ENCODE results near the gene ZNF446. TPM values are rescaled to one million over a fixed set of nuclear protein-coding genes. Genes with fewer than 3 reads are reported as not detected.
A peak's percentile ranks its signal among the peaks of the same experiment; 100 is the strongest.

Gene ZNF446
- total RNA-seq, 1 experiment from 2014 or later, result 6.0 TPM

GRCh38 chr19:58466760-58467589 lies 9.2 kb upstream of the ZNF446 start, which contains the start of gene ZNF324 (continued):
- no peak for TF ChIP-seq AR (CRISPR knock-in tag; IDR thresholded peaks at IDR 0.05)
- TF ChIP-seq, protein P1, sequence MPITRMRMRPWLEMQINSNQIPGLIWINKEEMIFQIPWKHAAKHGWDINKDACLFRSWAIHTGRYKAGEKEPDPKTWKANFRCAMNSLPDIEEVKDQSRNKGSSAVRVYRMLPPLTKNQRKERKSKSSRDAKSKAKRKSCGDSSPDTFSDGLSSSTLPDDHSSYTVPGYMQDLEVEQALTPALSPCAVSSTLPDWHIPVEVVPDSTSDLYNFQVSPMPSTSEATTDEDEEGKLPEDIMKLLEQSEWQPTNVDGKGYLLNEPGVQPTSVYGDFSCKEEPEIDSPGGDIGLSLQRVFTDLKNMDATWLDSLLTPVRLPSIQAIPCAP (CRISPR knock-in tag; IDR thresholded peaks at IDR 0.05), result no peak
- TF ChIP-seq NR3C1 (CRISPR knock-in tag; conservative IDR thresholded peaks at IDR 0.05; ENCODE audit: low read depth), result no peak
- 0 out of 2 replicates have a peak, but pooled peaks have one; percentile 32 for TF ChIP-seq TEAD4 (CRISPR knock-in tag; IDR thresholded peaks at IDR 0.05)
- TF ChIP-seq ZNF512 (CRISPR knock-in tag; IDR thresholded peaks at IDR 0.05; ENCODE audit: borderline replicate concordance), result no peak
- TF ChIP-seq TEAD1 (CRISPR knock-in tag; IDR thresholded peaks at IDR 0.05), result peak; percentile 52; the same call in 1 of the 2 replicates
- no peak for TF ChIP-seq MYBL2 (CRISPR knock-in tag; IDR thresholded peaks at IDR 0.05)
- no peak for TF ChIP-seq AFF4 (CRISPR knock-in tag; IDR thresholded peaks at IDR 0.05; ENCODE audit: borderline replicate concordance)
- TF ChIP-seq, protein P2, sequence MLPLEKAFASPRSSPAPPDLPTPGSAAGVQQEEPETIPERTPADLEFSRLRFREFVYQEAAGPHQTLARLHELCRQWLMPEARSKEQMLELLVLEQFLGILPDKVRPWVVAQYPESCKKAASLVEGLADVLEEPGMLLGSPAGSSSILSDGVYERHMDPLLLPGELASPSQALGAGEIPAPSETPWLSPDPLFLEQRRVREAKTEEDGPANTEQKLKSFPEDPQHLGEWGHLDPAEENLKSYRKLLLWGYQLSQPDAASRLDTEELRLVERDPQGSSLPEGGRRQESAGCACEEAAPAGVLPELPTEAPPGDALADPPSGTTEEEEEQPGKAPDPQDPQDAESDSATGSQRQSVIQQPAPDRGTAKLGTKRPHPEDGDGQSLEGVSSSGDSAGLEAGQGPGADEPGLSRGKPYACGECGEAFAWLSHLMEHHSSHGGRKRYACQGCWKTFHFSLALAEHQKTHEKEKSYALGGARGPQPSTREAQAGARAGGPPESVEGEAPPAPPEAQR (CRISPR knock-in tag; IDR thresholded peaks at IDR 0.05), result no peak
- TF ChIP-seq ZMAT4 (CRISPR knock-in tag; IDR thresholded peaks at IDR 0.05), result no peak
- TF ChIP-seq, protein P3, sequence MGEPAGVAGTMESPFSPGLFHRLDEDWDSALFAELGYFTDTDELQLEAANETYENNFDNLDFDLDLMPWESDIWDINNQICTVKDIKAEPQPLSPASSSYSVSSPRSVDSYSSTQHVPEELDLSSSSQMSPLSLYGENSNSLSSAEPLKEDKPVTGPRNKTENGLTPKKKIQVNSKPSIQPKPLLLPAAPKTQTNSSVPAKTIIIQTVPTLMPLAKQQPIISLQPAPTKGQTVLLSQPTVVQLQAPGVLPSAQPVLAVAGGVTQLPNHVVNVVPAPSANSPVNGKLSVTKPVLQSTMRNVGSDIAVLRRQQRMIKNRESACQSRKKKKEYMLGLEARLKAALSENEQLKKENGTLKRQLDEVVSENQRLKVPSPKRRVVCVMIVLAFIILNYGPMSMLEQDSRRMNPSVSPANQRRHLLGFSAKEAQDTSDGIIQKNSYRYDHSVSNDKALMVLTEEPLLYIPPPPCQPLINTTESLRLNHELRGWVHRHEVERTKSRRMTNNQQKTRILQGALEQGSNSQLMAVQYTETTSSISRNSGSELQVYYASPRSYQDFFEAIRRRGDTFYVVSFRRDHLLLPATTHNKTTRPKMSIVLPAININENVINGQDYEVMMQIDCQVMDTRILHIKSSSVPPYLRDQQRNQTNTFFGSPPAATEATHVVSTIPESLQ (CRISPR knock-in tag; IDR thresholded peaks at IDR 0.05), result no peak
- TF ChIP-seq ZNF423 (CRISPR knock-in tag; IDR thresholded peaks at IDR 0.05), result peak; percentile 73
- no peak for TF ChIP-seq CREB1 (CRISPR knock-in tag; IDR thresholded peaks at IDR 0.05)
- no peak for TF ChIP-seq ATF3 (CRISPR knock-in tag; conservative IDR thresholded peaks at IDR 0.05)
- TF ChIP-seq JAZF1 (CRISPR knock-in tag; IDR thresholded peaks at IDR 0.05), result no peak
- no peak for TF ChIP-seq ZNF263 (CRISPR knock-in tag; IDR thresholded peaks at IDR 0.05; ENCODE audit: low read depth)
- TF ChIP-seq NFE2L1 (CRISPR knock-in tag; IDR thresholded peaks at IDR 0.05), result no peak
- TF ChIP-seq FOXK1 (CRISPR knock-in tag; IDR thresholded peaks at IDR 0.05), result peak; percentile 93
- TF ChIP-seq USF2 (CRISPR knock-in tag; IDR thresholded peaks at IDR 0.05), result peak; percentile 98
- no peak for TF ChIP-seq SMAD3 (CRISPR knock-in tag; IDR thresholded peaks at IDR 0.05; ENCODE audit: borderline replicate concordance)
- TF ChIP-seq FOXP1 (CRISPR knock-in tag; IDR thresholded peaks at IDR 0.05; ENCODE audit: borderline replicate concordance), result no peak
- no peak for TF ChIP-seq ELF4 (CRISPR knock-in tag; IDR thresholded peaks at IDR 0.05; ENCODE audit: low read depth)
